ENCODE data around the gene PCSK5.
"Not testable (repeated sequence)": the region's sequence is repeated elsewhere in the genome, so short reads cannot be mapped to it uniquely, and the experiment has no call there.

PCSK5 gene

GRCh38 chr9:75889977-75890471 lies 449 bp upstream of the PCSK5 start:
- no peak for DNase-seq (ENCODE audit: low read depth)

- no peak for DNase-seq (ENCODE audit: low read depth)
Measured at GRCh38 chr9:75891277-75891741, 836 bp downstream of the PCSK5 start.

GRCh38 chr9:75891771-75892215 lies 1.3 kb downstream of the PCSK5 start:
- no peak for DNase-seq (ENCODE audit: low read depth)

GRCh38 chr9:75892216-75892911 lies 1.9 kb downstream of the PCSK5 start:
- DNase-seq (ENCODE audit: low read depth) = no peak

- DNase-seq (ENCODE audit: low read depth) = no peak
Measured at GRCh38 chr9:75893106-75893505, 2.6 kb downstream of the PCSK5 start.

GRCh38 chr9:75894566-75894965 lies 4.1 kb downstream of the PCSK5 start:
- DNase-seq (ENCODE audit: low read depth) = no peak

GRCh38 chr9:75895112-75895511 lies 4.6 kb downstream of the PCSK5 start:
- DNase-seq (ENCODE audit: low read depth) = no peak

- no peak for DNase-seq (ENCODE audit: low read depth)
Measured at GRCh38 chr9:75896193-75896592, 5.7 kb downstream of the PCSK5 start.

- DNase-seq (ENCODE audit: low read depth) = not testable (repeated sequence)
Measured at GRCh38 chr9:75900893-75901524, 10.5 kb downstream of the PCSK5 start.

GRCh38 chr9:75903785-75904360 lies 13.4 kb downstream of the PCSK5 start:
- DNase-seq (ENCODE audit: low read depth) = no peak

GRCh38 chr9:75904364-75904763 lies 13.9 kb downstream of the PCSK5 start:
- DNase-seq (ENCODE audit: low read depth) = no peak

- no peak for DNase-seq (ENCODE audit: low read depth)
Measured at GRCh38 chr9:75906531-75906930, 16.1 kb downstream of the PCSK5 start.

GRCh38 chr9:75907329-75907728 lies 16.9 kb downstream of the PCSK5 start:
- no peak for DNase-seq (ENCODE audit: low read depth)

GRCh38 chr9:75907923-75908322 lies 17.4 kb downstream of the PCSK5 start:
- no peak for DNase-seq (ENCODE audit: low read depth)

GRCh38 chr9:75909776-75910175 lies 19.3 kb downstream of the PCSK5 start:
- no peak for DNase-seq (ENCODE audit: low read depth)

- no peak for DNase-seq (ENCODE audit: low read depth)
Measured at GRCh38 chr9:75910731-75911130, 20.3 kb downstream of the PCSK5 start.

- no peak for DNase-seq (ENCODE audit: low read depth)
Measured at GRCh38 chr9:75911390-75911789, 20.9 kb downstream of the PCSK5 start.

- DNase-seq (ENCODE audit: low read depth) = no peak
Measured at GRCh38 chr9:75912951-75913350, 22.5 kb downstream of the PCSK5 start.

GRCh38 chr9:75914002-75914401 lies 23.5 kb downstream of the PCSK5 start:
- DNase-seq (ENCODE audit: low read depth) = no peak

- DNase-seq (ENCODE audit: low read depth) = no peak
Measured at GRCh38 chr9:75914883-75915452, 24.5 kb downstream of the PCSK5 start.

GRCh38 chr9:75918154-75918553 lies 27.7 kb downstream of the PCSK5 start:
- DNase-seq (ENCODE audit: low read depth) = no peak

GRCh38 chr9:75918909-75919308 lies 28.4 kb downstream of the PCSK5 start:
- DNase-seq (ENCODE audit: low read depth) = no peak
